T-helper 1 cell treated with Interleukin-12 subunit alpha and Interleukin-12 subunit beta and Interleukin-4 antibody, amounts not matched to agents 30 μg/mL and 1 μg/mL, for 36 hours (primary cell): Measurements from ENCODE around the gene GMCL1.
A peak's percentile ranks its signal among the peaks of the same experiment; 100 is the strongest.
"Not testable (repeated sequence)": the region's sequence is repeated elsewhere in the genome, so short reads cannot be mapped to it uniquely, and the experiment has no call there.

ENCODE experiments used
- H3K27ac Mint-ChIP-seq: one replicate; pipeline ENCODE4 v1.8.0; 2021; ENCODE audit warnings: mild to moderate bottlenecking, mixed read lengths
- H3K27me3 Mint-ChIP-seq: one replicate; pipeline ENCODE4 v1.8.0; 2021; ENCODE audit warnings: low read depth, mixed read lengths
- H3K36me3 Mint-ChIP-seq: one replicate; pipeline ENCODE4 v1.8.0; 2021; ENCODE audit warnings: low read depth, mixed read lengths
- H3K4me1 Mint-ChIP-seq: one replicate; pipeline ENCODE4 v1.8.0; 2021; ENCODE audit warnings: low read depth, mixed read lengths
- H3K4me3 Mint-ChIP-seq: one replicate; pipeline ENCODE4 v1.8.0; 2021; ENCODE audit warnings: mild to moderate bottlenecking, moderate library complexity, mixed read lengths
- H3K9me3 Mint-ChIP-seq: one replicate; pipeline ENCODE4 v1.8.0; 2021; ENCODE audit warnings: mixed read lengths

The GMCL1 gene

GRCh38 chr2:69798290-69798908 lies 31.1 kb upstream of the GMCL1 start:
- Mint-ChIP-seq H3K4me1 (peaks cover 12% of the 10 kb centered on the region), H3K36me3 (peaks cover 10% of the 10 kb centered on the region), H3K27me3 (no peaks in the 10 kb centered on the region), H3K4me3 (no peak overlapping the region), H3K27ac (no peak overlapping the region), H3K9me3 (no peaks in the 10 kb centered on the region)

GRCh38 chr2:69798909-69799526 lies 30.4 kb upstream of the GMCL1 start:
- Mint-ChIP-seq H3K4me3 (no peak overlapping the region), H3K27me3 (no peaks in the 10 kb centered on the region), H3K4me1 (peaks cover 15% of the 10 kb centered on the region), H3K27ac (no peak overlapping the region), H3K36me3 (peaks cover 13% of the 10 kb centered on the region), H3K9me3 (no peaks in the 10 kb centered on the region)

GRCh38 chr2:69801745-69802290 lies 27.6 kb upstream of the GMCL1 start:
- H3K27me3 Mint-ChIP-seq, result no peaks in the 10 kb centered on the region
- no peak overlapping the region for H3K4me3 Mint-ChIP-seq
- peaks cover 20% of the 10 kb centered on the region for H3K4me1 Mint-ChIP-seq
- H3K27ac Mint-ChIP-seq, result no peak overlapping the region
- H3K9me3 Mint-ChIP-seq, result no peaks in the 10 kb centered on the region
- H3K36me3 Mint-ChIP-seq, result peaks cover 24% of the 10 kb centered on the region

- not testable (repeated sequence) for H3K27ac Mint-ChIP-seq, H3K4me3 Mint-ChIP-seq, H3K9me3 Mint-ChIP-seq, H3K27me3 Mint-ChIP-seq
- Mint-ChIP-seq H3K4me1 (peaks cover 17% of the 10 kb centered on the region), H3K36me3 (peaks cover 26% of the 10 kb centered on the region)
Observed at GRCh38 chr2:69802781-69803367, 26.6 kb upstream of the GMCL1 start.

- peaks cover 29% of the 10 kb centered on the region for H3K36me3 Mint-ChIP-seq
- peaks cover 11% of the 10 kb centered on the region for H3K4me1 Mint-ChIP-seq
- H3K27ac Mint-ChIP-seq, result peak overlapping the region; percentile 76
- peak overlapping the region; percentile 61 for H3K4me3 Mint-ChIP-seq
- H3K9me3 Mint-ChIP-seq, result no peaks in the 10 kb centered on the region
- H3K27me3 Mint-ChIP-seq, result no peaks in the 10 kb centered on the region
Observed at GRCh38 chr2:69804416-69804815, 25.0 kb upstream of the GMCL1 start.

GRCh38 chr2:69805887-69806286 lies 23.6 kb upstream of the GMCL1 start:
- H3K9me3 Mint-ChIP-seq, result no peaks in the 10 kb centered on the region
- peaks cover 11% of the 10 kb centered on the region for H3K4me1 Mint-ChIP-seq
- peaks cover 30% of the 10 kb centered on the region for H3K36me3 Mint-ChIP-seq
- no peak overlapping the region for H3K4me3 Mint-ChIP-seq
- no peaks in the 10 kb centered on the region for H3K27me3 Mint-ChIP-seq
- H3K27ac Mint-ChIP-seq, result no peak overlapping the region

GRCh38 chr2:69807821-69808540 lies 21.5 kb upstream of the GMCL1 start:
- Mint-ChIP-seq H3K27me3 (no peaks in the 10 kb centered on the region), H3K27ac (no peak overlapping the region), H3K36me3 (peaks cover 33% of the 10 kb centered on the region), H3K4me3 (no peak overlapping the region), H3K4me1 (peaks cover 11% of the 10 kb centered on the region), H3K9me3 (no peaks in the 10 kb centered on the region)

- Mint-ChIP-seq H3K27ac (no peak overlapping the region), H3K4me1 (peaks cover 2% of the 10 kb centered on the region), H3K9me3 (no peaks in the 10 kb centered on the region), H3K36me3 (peaks cover 26% of the 10 kb centered on the region), H3K27me3 (no peaks in the 10 kb centered on the region), H3K4me3 (no peak overlapping the region)
Observed at GRCh38 chr2:69810550-69810949, 18.9 kb upstream of the GMCL1 start.

- Mint-ChIP-seq H3K27me3 (no peaks in the 10 kb centered on the region), H3K4me1 (peaks cover 2% of the 10 kb centered on the region), H3K36me3 (peaks cover 24% of the 10 kb centered on the region), H3K4me3 (no peak overlapping the region), H3K9me3 (no peaks in the 10 kb centered on the region), H3K27ac (no peak overlapping the region)
Observed at GRCh38 chr2:69811018-69811417, 18.4 kb upstream of the GMCL1 start.

- no peak overlapping the region for H3K27ac Mint-ChIP-seq
- H3K4me1 Mint-ChIP-seq, result peaks cover 7% of the 10 kb centered on the region
- no peak overlapping the region for H3K4me3 Mint-ChIP-seq
- H3K9me3 Mint-ChIP-seq, result no peaks in the 10 kb centered on the region
- H3K27me3 Mint-ChIP-seq, result no peaks in the 10 kb centered on the region
- H3K36me3 Mint-ChIP-seq, result peaks cover 20% of the 10 kb centered on the region
Observed at GRCh38 chr2:69811591-69811990, 17.9 kb upstream of the GMCL1 start.

- Mint-ChIP-seq H3K36me3 (peaks cover 27% of the 10 kb centered on the region), H3K4me3 (no peak overlapping the region), H3K9me3 (no peaks in the 10 kb centered on the region), H3K4me1 (peaks cover 12% of the 10 kb centered on the region), H3K27me3 (no peaks in the 10 kb centered on the region), H3K27ac (peak overlapping the region; percentile 50)
Observed at GRCh38 chr2:69815717-69816116, 13.7 kb upstream of the GMCL1 start.

GRCh38 chr2:69816923-69817542 lies 12.4 kb upstream of the GMCL1 start:
- Mint-ChIP-seq H3K9me3 (no peaks in the 10 kb centered on the region), H3K36me3 (peaks cover 26% of the 10 kb centered on the region), H3K27me3 (no peaks in the 10 kb centered on the region), H3K4me3 (no peak overlapping the region), H3K4me1 (peaks cover 12% of the 10 kb centered on the region), H3K27ac (no peak overlapping the region)

GRCh38 chr2:69817729-69818501 lies 11.5 kb upstream of the GMCL1 start:
- Mint-ChIP-seq H3K9me3 (no peaks in the 10 kb centered on the region), H3K4me3 (no peak overlapping the region), H3K36me3 (peaks cover 26% of the 10 kb centered on the region), H3K27ac (no peak overlapping the region), H3K27me3 (no peaks in the 10 kb centered on the region), H3K4me1 (peaks cover 12% of the 10 kb centered on the region)
